ENCODE data around the gene HOXC12.

GRCh38 chr12:53991077-53991460 lies 36.4 kb downstream of the HOXC12 start:
- no peak for TF ChIP-seq CTCF (IDR thresholded peaks at IDR 0.05)
- TF ChIP-seq POLR2AphosphoS5 (IDR thresholded peaks at IDR 0.05; ENCODE audit: low read depth, low read length), result peak; percentile 50; the same call in 1 of the 2 replicates
- TF ChIP-seq REST (IDR thresholded peaks at IDR 0.05; ENCODE audit: insufficient read depth in 1 of 2, low read depth in 2 of 2, low read length in 1 of 2), result no peak
- no peak for TF ChIP-seq SIN3A (IDR thresholded peaks at IDR 0.05; ENCODE audit: borderline replicate concordance, insufficient read depth, low read depth, low read length)
- TF ChIP-seq TCF7L2 (IDR thresholded peaks at IDR 0.05; ENCODE audit: low read depth, low read length), result no peak

All from Panc1 (cell line).